Measurements from ENCODE around the gene OR4D10.

- TF ChIP-seq ZNF274 (IDR thresholded peaks at IDR 0.05; ENCODE audit: low read depth, low read length) (no peak), YY1 (IDR thresholded peaks at IDR 0.05; ENCODE audit: insufficient read depth, insufficient read length) (no peak), SUZ12 (IDR thresholded peaks at IDR 0.05; ENCODE audit: extremely low read depth, insufficient read depth, insufficient read length) (no peak)
Measured at GRCh38 chr11:59423835-59424234, 49.3 kb upstream of the OR4D10 start.

All from NT2/D1 (cell line).